ENCODE data around the gene REXO1.

GRCh38 chr19:1794424-1795172, 53.7 kb downstream of the REXO1 start:
- TF ChIP-seq NRF1 (IDR thresholded peaks at IDR 0.05; ENCODE audit: low read depth, low read length), result no peak
- no peak; a peak in 1 of 4 replicates for TF ChIP-seq RAD21 (IDR thresholded peaks at IDR 0.05 in 1 of 2, conservative IDR thresholded peaks at IDR 0.05 in 1 of 2; ENCODE audit: low read depth in 2 of 2, low read length in 2 of 2)
- TF ChIP-seq, protein P1, sequence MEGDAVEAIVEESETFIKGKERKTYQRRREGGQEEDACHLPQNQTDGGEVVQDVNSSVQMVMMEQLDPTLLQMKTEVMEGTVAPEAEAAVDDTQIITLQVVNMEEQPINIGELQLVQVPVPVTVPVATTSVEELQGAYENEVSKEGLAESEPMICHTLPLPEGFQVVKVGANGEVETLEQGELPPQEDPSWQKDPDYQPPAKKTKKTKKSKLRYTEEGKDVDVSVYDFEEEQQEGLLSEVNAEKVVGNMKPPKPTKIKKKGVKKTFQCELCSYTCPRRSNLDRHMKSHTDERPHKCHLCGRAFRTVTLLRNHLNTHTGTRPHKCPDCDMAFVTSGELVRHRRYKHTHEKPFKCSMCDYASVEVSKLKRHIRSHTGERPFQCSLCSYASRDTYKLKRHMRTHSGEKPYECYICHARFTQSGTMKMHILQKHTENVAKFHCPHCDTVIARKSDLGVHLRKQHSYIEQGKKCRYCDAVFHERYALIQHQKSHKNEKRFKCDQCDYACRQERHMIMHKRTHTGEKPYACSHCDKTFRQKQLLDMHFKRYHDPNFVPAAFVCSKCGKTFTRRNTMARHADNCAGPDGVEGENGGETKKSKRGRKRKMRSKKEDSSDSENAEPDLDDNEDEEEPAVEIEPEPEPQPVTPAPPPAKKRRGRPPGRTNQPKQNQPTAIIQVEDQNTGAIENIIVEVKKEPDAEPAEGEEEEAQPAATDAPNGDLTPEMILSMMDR (IDR thresholded peaks at IDR 0.05; ENCODE audit: control extremely low read depth in 1 of 3, insufficient read depth in 1 of 3, low read depth in 1 of 3, low read length in 3 of 3), result peak in 2 of 3 experiments; percentile 7 to 15; a peak in 2 of 4 replicates
- no peak for TF ChIP-seq RFX5 (IDR thresholded peaks at IDR 0.05; ENCODE audit: borderline replicate concordance, low read depth, low read length)
- TF ChIP-seq JUND (IDR thresholded peaks at IDR 0.05; ENCODE audit: low read length), result peak; percentile 40; the same call in 1 of the 2 replicates
- 0 out of 4 replicates have a peak, but pooled peaks of 1 of the 2 experiments have one; percentile 26 for TF ChIP-seq SIN3A (conservative IDR thresholded peaks at IDR 0.05 in 1 of 2, IDR thresholded peaks at IDR 0.05 in 1 of 2; ENCODE audit: low read depth in 1 of 2, low read length in 2 of 2)
- no peak for TF ChIP-seq POLR2AphosphoS5 (IDR thresholded peaks at IDR 0.05; ENCODE audit: low read depth, low read length)
- TF ChIP-seq HDAC6 (IDR thresholded peaks at IDR 0.05; ENCODE audit: low read depth, low read length), result no peak
- peak; percentile 6 for TF ChIP-seq EZH2 (IDR thresholded peaks at IDR 0.05; ENCODE audit: low read depth, low read length, severe bottlenecking)
- TF ChIP-seq RXRA (IDR thresholded peaks at IDR 0.05; ENCODE audit: insufficient read depth, low read depth, low read length), result no peak

Measured in H1 (cell line).